ENCODE data around the gene SNX18.

The SNX18 gene

DNA sequence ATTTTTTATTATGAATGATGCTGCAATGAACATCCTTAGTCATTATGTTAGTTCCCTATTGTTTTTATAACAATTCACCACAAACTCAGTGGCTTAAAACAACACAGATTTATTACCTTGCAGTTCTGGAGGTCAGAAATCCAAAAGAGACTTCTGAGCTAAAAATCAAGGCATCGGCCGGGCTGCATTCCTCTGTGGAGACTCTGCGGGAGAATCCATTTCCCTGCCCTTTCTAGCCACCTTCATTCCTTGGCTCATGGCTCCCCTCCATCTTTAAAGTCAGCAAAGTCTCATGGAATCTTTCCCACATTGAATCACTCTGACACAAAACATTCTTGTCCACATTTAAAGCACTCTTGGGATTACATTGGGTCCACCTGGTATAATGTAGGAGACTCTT lies 38.6 kb downstream of the SNX18 start:
- no peaks in the 10 kb centered on the region for H3K4me1 ChIP-seq (ENCODE audit: control insufficient read depth, insufficient read depth, low read length)
- H3K4me3 ChIP-seq (ENCODE audit: low read depth, low read length), result no peak overlapping the region
- H3K9me3 ChIP-seq (ENCODE audit: control insufficient read depth, insufficient read depth, low read depth, low read length), result no peaks in the 10 kb centered on the region
- no peak overlapping the region for H3K27ac ChIP-seq (ENCODE audit: extremely low read depth, low read depth, low read length)
- no peaks in the 10 kb centered on the region for H3K36me3 ChIP-seq (ENCODE audit: control insufficient read depth in 2 of 2, insufficient read depth in 1 of 2, low read length in 2 of 2)
- POLR2A ChIA-PET, result interaction anchor here (0.6 kb wide), 1 partner anchor 20 kb away, joined by 3 read pairs; no protein-coding TSS in a partner anchor
- CTCF ChIA-PET, result no interaction called here
- TF ChIP-seq ZNF701 (tag by site-specific recombination; IDR thresholded peaks at IDR 0.05) (no peak), KLF1 (tag by site-specific recombination; IDR thresholded peaks at IDR 0.05) (no peak), ZNF571 (tag by site-specific recombination; IDR thresholded peaks at IDR 0.05) (no peak), ZNF366 (tag by site-specific recombination; conservative IDR thresholded peaks at IDR 0.05) (no peak), ZNF837 (tag by site-specific recombination; IDR thresholded peaks at IDR 0.05) (no peak), ZSCAN4 (tag by site-specific recombination; IDR thresholded peaks at IDR 0.05) (no peak), ZNF324 (tag by site-specific recombination; IDR thresholded peaks at IDR 0.05) (no peak), ZNF292 (tag by site-specific recombination; IDR thresholded peaks at IDR 0.05; ENCODE audit: borderline replicate concordance, low read depth) (no peak), ZNF2 (tag by site-specific recombination; IDR thresholded peaks at IDR 0.05) (no peak), ZNF302 (tag by site-specific recombination; IDR thresholded peaks at IDR 0.05; ENCODE audit: low read depth) (no peak), ZFP41 (tag by site-specific recombination; IDR thresholded peaks at IDR 0.05; ENCODE audit: borderline replicate concordance) (no peak)
- TF ChIP-seq, protein P1, sequence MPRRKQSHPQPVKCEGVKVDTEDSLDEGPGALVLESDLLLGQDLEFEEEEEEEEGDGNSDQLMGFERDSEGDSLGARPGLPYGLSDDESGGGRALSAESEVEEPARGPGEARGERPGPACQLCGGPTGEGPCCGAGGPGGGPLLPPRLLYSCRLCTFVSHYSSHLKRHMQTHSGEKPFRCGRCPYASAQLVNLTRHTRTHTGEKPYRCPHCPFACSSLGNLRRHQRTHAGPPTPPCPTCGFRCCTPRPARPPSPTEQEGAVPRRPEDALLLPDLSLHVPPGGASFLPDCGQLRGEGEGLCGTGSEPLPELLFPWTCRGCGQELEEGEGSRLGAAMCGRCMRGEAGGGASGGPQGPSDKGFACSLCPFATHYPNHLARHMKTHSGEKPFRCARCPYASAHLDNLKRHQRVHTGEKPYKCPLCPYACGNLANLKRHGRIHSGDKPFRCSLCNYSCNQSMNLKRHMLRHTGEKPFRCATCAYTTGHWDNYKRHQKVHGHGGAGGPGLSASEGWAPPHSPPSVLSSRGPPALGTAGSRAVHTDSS (tag by site-specific recombination; IDR thresholded peaks at IDR 0.05), result no peak
- TF ChIP-seq, protein P2, sequence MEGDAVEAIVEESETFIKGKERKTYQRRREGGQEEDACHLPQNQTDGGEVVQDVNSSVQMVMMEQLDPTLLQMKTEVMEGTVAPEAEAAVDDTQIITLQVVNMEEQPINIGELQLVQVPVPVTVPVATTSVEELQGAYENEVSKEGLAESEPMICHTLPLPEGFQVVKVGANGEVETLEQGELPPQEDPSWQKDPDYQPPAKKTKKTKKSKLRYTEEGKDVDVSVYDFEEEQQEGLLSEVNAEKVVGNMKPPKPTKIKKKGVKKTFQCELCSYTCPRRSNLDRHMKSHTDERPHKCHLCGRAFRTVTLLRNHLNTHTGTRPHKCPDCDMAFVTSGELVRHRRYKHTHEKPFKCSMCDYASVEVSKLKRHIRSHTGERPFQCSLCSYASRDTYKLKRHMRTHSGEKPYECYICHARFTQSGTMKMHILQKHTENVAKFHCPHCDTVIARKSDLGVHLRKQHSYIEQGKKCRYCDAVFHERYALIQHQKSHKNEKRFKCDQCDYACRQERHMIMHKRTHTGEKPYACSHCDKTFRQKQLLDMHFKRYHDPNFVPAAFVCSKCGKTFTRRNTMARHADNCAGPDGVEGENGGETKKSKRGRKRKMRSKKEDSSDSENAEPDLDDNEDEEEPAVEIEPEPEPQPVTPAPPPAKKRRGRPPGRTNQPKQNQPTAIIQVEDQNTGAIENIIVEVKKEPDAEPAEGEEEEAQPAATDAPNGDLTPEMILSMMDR (tag by site-specific recombination; IDR thresholded peaks at IDR 0.05), result no peak
- TF ChIP-seq, protein P3, sequence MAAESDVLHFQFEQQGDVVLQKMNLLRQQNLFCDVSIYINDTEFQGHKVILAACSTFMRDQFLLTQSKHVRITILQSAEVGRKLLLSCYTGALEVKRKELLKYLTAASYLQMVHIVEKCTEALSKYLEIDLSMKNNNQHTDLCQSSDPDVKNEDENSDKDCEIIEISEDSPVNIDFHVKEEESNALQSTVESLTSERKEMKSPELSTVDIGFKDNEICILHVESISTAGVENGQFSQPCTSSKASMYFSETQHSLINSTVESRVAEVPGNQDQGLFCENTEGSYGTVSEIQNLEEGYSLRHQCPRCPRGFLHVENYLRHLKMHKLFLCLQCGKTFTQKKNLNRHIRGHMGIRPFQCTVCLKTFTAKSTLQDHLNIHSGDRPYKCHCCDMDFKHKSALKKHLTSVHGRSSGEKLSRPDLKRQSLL (tag by site-specific recombination; IDR thresholded peaks at IDR 0.05), result no peak

GRCh38 chr5:54558362-54558761 lies 40.8 kb downstream of the SNX18 start:
- H3K36me3 ChIP-seq (ENCODE audit: control insufficient read depth in 2 of 2, insufficient read depth in 1 of 2, low read length in 2 of 2), result no peaks in the 10 kb centered on the region
- POLR2A ChIA-PET, result no interaction called here
- H3K27ac ChIP-seq (ENCODE audit: extremely low read depth, low read depth, low read length), result no peak overlapping the region
- H3K4me1 ChIP-seq (ENCODE audit: control insufficient read depth, insufficient read depth, low read length), result no peaks in the 10 kb centered on the region
- TF ChIP-seq ZNF610 (tag by site-specific recombination; IDR thresholded peaks at IDR 0.05; ENCODE audit: borderline replicate concordance) (no peak), ZNF114 (tag by site-specific recombination; IDR thresholded peaks at IDR 0.05) (no peak), ZNF37A (tag by site-specific recombination; IDR thresholded peaks at IDR 0.05) (no peak)
- TF ChIP-seq, protein P4, sequence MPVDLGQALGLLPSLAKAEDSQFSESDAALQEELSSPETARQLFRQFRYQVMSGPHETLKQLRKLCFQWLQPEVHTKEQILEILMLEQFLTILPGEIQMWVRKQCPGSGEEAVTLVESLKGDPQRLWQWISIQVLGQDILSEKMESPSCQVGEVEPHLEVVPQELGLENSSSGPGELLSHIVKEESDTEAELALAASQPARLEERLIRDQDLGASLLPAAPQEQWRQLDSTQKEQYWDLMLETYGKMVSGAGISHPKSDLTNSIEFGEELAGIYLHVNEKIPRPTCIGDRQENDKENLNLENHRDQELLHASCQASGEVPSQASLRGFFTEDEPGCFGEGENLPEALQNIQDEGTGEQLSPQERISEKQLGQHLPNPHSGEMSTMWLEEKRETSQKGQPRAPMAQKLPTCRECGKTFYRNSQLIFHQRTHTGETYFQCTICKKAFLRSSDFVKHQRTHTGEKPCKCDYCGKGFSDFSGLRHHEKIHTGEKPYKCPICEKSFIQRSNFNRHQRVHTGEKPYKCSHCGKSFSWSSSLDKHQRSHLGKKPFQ (tag by site-specific recombination; IDR thresholded peaks at IDR 0.05), result no peak
- TF ChIP-seq, protein P2 (tag by site-specific recombination; IDR thresholded peaks at IDR 0.05), result no peak
- TF ChIP-seq, protein P5, sequence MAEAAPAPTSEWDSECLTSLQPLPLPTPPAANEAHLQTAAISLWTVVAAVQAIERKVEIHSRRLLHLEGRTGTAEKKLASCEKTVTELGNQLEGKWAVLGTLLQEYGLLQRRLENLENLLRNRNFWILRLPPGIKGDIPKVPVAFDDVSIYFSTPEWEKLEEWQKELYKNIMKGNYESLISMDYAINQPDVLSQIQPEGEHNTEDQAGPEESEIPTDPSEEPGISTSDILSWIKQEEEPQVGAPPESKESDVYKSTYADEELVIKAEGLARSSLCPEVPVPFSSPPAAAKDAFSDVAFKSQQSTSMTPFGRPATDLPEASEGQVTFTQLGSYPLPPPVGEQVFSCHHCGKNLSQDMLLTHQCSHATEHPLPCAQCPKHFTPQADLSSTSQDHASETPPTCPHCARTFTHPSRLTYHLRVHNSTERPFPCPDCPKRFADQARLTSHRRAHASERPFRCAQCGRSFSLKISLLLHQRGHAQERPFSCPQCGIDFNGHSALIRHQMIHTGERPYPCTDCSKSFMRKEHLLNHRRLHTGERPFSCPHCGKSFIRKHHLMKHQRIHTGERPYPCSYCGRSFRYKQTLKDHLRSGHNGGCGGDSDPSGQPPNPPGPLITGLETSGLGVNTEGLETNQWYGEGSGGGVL (tag by site-specific recombination; IDR thresholded peaks at IDR 0.05), result no peak
- TF ChIP-seq, protein P6, sequence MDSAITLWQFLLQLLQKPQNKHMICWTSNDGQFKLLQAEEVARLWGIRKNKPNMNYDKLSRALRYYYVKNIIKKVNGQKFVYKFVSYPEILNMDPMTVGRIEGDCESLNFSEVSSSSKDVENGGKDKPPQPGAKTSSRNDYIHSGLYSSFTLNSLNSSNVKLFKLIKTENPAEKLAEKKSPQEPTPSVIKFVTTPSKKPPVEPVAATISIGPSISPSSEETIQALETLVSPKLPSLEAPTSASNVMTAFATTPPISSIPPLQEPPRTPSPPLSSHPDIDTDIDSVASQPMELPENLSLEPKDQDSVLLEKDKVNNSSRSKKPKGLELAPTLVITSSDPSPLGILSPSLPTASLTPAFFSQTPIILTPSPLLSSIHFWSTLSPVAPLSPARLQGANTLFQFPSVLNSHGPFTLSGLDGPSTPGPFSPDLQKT (IDR thresholded peaks at IDR 0.05; ENCODE audit: borderline replicate concordance, low read depth, low read length), result no peak
- H3K9me3 ChIP-seq (ENCODE audit: control insufficient read depth, insufficient read depth, low read depth, low read length), result no peaks in the 10 kb centered on the region
- no peak overlapping the region for H3K4me3 ChIP-seq (ENCODE audit: low read depth, low read length)
- CTCF ChIA-PET, result no interaction called here
